Amniotic epithelial cell (primary cell): ENCODE results near the gene NDUFS8.
A peak's percentile ranks its signal among the peaks of the same experiment; 100 is the strongest.

Experiments used
- DNase-seq: peaks from one replicate; pipeline ENCODE4 v3.0.0-alpha.2; 2010; ENCODE audit warnings: low read depth

Gene NDUFS8

DNA sequence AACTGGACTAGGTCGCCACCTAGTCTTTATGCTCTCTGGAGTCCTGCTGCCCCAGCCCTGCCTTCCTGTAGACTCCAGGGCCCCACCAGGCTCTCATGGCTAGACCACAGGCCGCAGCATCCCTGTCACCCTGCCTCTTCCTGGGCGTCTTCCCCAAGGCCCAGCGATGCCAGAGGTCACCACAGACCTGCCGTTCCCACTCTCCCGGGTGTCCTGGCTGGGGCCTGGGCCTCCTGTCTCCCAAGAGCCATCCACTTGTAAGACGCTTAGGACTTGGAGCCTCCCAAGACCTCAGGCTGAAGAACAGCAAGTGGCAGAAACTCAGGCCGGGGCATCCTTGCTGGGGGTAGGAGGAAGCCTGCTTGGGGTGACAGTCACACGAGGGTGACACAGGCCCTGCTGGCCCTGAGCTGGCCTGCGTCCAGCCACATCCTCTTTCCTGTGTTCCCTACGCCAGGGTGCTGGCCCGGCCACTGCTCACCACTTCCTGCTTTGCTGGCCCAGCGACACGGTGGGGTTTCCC, 6.3 kb downstream of the NDUFS8 start:
- DNase-seq, result no peak

DNA sequence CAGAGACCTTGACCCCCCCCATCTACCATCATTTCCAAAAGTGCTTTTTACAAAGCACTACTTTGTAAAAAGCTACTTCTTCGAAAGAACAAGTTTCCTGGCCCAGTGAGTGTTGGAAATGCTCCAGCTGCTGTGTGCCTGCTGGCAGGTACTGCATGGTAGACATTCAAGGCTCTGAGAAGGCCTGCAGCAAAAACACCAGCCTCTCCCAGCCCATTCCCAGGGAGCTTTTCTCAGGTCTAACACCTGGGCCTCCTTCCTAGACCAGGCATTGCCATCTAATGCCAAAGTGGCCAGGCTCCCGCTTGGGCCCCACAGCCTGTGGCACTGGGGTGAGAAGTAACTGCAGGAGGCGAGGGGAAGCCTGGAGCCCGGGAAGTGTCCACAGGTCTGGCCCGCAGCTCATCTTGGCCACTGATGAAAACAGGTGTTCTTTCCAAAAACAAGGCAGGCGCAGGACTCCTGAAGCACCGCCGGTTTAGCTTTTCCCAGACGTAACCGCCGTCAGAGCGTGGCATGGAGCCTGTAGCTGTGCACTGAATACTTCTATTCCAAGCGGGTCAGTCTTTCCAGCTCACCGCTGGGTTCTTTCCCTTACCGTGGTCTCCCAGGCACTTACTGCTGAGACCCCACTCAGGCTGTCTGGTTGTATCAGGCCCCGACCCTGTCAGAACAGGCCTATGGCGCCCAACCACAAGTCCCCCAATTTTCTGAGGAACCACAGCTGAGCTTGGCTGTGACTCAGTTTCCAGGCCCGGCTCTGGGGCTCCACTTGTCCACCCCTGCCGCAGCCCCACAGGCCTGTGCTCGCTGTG, 7.1 kb downstream of the NDUFS8 start:
- DNase-seq, result no peak

DNA sequence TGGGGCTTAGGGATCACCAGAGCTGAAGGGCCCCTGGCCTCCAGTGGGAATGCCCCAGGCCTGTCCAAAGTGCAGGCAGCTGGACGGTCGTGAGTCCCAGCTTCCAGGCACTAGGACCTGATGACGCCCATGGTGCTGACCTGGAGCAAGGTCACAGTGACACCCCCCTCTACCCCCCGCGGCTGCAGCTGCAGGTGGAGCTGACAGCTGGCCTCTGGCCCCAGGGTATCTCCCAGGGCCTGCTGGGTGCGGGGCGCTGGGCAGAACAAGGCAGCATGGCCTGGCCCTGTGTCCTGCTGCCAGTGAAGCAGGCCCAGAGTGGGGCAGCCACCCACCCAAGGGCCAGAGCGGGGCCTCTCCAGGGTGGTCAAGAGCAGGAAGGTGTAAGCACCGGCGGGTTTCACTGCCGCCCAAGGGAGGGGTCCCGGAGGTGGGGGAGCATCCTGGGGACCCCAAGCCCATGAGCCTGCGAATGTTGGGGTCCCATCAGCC, 7.8 kb downstream of the NDUFS8 start:
- no peak for DNase-seq

DNA sequence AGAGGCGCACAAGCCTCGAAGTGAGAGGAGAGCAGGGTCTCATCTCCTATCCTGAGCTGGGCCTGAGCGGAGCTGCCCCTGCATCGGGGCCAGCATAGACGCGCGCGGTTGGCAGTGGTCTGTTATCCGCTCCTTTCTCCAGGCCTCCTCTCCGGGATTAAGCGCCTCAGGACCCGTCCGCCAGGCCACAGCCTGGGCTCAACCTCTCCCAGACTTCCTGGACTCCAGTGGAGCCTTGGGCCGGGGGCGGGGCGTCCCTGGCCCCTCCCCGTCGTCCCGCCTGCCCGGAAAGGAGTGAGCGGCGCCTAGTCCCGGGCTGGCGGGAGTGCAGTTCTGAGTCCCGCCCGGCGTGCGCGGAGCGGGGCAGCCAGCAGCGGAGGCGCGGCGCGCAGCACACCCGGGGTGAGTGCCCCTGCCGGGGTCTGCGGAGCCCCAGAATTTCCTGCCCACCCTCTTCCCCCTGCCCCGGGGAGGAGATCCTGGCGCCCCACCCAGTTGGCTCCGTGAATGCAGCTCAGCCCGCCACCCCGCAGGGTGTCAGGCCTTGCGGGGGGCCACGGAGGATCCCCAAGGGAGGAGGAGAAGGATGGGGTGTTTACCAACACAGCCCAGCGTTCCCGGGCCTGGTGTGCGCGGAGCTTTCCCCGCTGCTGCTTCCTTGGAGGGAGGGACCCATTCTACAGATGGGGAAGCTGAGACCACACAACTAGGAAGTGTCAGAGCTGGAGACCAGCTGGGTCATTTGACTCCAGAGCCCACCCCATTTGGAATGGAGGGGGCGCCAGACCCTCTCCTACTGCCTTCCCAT, 8.4 kb downstream of the NDUFS8 start, which contains the start of gene TCIRG1:
TCIRG1 (plus strand) TSS at position 308 of the 808 bp plus-strand sequence. CDS start 2,247 bp downstream, outside the sequence.
- DNase-seq, result peak; percentile 77

DNA sequence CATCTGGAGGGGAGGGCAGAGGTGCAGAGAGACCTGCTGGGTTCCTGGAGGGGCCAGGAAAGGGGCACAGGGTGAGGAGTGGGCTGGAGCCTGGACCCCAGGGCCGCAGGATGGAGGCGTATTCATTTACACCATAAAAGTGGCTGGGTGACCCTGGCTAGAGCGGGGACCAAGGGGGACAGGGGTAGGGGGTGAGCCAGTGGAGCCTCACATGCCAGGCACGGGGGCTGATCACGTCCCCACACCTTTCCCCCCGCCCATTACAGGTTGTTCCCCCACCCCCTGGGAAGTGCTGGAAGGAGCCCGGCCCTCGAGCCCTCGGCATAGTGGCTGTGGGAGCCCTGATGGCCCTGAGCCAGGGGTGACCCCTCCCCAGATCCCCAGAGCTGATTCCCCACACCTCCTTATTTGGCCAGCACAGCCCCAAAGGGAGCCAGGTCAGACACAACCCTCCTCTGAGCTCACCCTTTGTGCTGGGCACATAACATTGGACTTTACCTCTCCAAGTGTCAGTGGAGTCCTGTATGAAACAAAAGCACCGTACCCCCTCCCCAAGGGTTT, 9.1 kb downstream of the NDUFS8 start:
- DNase-seq, result no peak

DNA sequence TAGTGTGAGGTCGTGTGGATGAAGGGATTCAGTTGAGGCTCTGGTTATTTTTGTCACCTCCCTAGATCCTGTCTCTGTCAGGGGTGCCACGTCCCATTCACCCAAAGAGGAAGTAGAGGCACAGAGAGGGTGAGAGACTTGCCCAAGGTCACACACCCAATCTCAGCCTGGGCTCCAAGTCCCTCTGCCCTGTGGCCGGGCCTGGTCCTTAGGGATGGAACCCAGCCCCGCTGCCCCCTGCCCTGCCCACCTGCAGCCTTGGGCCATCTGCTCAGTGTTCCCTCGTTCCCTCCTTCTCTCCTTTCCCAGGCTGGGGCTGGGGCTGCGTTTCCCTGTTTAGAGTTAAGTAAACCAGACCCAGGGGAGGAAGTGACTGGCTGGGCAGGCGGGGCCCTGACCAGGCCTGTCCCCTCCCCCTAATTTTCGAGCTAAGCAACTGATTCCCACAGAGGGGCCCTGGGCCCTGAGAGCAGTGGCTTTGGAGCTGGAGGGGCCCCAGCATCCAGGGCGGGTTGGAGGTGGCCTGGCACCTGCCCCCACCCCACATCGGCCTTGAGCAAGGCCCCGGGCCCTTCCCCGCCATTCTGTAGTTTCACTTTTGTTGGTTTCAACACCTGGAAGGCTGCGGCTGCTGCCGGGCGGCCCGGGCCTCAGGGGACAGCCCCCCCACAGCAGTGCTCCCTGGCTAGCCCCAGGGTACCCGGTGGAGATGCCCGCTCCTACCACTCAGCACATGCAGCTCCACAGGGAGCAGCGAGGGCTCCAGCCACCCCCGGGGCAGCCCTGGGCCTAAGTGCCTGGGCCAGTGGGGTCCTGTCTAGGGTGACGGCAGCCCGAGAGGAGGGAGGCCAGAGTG, 9.8 kb downstream of the NDUFS8 start:
- peak; percentile 79 for DNase-seq

DNA sequence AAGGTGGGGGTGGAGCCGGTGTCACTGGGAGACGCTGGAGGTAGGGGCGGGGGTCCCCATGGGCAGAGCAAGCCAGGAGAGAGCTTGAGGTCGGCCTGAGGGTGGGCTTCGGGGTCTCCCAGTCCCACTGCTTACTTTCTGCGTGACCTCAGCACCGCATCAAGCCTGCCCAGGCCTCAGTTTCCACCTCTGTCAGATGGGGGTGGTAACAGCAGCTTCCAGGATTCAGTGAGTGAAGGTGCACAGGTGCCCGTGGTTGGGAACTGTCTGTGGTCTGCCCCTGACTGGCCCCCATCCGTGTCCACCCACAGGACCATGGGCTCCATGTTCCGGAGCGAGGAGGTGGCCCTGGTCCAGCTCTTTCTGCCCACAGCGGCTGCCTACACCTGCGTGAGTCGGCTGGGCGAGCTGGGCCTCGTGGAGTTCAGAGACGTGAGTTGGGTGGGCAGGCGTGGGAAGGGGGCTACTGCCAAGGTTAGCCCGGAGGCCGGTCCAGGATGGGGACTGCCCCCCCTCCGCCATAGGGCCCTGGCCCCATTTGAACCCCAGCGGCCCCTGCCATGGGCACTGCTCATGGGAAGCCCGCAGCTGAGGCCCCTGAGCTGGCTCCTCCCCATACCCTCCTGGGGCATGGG, 10.6 kb downstream of the NDUFS8 start:
- DNase-seq, result no peak

DNA sequence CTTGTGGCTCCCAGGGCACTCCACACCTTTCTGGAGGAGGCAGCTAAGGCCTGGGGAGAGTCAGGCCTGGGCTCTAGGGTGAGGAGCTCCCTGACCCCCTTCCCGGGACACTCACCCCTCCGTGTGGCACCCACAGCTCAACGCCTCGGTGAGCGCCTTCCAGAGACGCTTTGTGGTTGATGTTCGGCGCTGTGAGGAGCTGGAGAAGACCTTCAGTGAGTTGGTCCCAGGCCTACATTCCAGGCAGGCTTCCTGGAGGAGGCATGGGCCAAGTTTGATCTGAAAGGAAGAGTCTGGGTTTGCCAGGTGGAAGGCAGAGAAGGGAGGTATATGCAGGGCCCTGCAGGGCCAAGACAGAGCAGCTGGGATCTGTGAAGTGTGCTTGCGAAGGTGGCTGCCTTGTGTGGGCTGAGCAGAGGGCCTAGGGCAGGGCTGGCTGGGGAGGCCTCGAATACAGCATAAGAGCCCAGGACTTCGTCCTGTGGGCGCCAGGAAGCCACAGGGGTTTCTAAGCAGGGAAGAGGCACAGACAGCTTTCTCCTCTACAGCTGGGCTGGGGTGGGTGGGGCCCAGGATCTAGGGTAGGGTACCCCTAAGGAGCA, 11.2 kb downstream of the NDUFS8 start:
- DNase-seq, result no peak

DNA sequence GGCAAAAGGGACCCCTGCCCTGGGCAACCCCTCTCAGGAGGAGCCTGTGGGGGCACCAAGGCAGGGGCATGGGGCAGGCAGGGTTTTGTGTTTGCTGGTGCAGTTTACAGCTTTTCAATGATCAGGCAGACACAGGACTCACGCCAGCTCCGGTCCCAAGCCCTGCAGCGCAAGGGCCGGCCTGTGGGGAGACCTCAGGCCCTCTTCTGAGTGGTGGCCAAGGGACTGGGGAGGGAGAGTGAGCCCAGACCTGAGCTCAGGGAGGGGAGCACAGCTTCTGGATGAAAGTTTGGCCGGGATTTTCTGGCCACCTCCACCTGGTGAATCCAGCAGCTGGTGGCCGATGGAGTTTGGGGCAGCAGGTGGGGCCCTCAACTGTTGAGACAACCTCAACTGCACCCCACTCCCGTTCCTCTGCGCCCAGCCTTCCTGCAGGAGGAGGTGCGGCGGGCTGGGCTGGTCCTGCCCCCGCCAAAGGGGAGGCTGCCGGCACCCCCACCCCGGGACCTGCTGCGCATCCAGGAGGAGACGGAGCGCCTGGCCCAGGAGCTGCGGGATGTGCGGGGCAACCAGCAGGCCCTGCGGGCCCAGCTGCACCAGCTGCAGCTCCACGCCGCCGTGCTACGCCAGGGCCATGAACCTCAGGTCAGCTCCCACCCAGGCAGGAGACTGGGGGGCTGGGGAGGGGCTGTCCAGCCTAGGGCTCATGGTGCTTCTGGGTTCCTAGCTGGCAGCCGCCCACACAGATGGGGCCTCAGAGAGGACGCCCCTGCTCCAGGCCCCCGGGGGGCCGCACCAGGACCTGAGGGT, 11.9 kb downstream of the NDUFS8 start:
- DNase-seq, result no peak

DNA sequence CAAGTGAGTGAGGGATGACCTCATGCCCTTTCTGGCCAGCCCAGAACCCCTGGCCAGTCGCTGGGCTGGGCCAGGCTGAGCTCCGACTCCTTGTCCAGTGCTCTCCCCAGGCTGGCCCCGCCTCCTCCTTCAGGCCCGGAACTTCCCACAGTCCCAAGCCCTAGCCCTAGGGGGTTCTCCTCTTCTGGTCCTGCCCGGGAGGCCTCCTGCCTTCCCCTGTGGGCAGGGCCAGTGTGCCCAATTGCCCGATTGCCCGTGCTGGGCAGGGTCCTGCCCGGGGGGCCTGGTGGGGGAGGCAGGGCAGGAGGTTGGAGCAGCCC, 12.5 kb downstream of the NDUFS8 start:
- DNase-seq, result no peak

DNA sequence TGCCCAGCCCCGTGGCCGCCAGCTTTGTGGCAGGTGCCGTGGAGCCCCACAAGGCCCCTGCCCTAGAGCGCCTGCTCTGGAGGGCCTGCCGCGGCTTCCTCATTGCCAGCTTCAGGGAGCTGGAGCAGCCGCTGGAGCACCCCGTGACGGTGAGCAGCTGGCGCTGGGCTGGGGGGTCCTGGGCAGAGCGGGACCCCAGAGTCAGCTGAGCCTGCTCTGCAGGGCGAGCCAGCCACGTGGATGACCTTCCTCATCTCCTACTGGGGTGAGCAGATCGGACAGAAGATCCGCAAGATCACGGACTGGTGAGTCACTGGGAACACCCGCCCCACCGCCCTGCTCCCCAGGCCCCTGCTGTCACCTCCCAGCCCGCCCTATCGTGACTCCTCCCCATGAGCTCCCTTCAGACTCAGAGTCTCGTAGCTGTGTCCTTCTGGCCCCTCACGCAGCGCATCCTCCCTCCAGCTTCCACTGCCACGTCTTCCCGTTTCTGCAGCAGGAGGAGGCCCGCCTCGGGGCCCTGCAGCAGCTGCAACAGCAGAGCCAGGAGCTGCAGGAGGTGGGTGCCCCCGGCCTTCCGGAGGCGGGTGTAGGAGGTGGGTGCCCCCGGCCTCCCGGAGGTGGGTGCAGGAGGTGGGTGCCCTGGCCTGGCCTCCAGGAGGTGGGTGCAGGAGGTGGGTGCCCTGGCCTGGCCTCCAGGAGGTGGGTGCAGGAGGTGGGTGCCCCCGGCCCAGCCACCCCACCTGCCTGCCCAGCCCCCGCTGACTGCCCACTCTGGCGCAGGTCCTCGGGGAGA, 13.1 kb downstream of the NDUFS8 start:
- peak; percentile 86 for DNase-seq

DNA sequence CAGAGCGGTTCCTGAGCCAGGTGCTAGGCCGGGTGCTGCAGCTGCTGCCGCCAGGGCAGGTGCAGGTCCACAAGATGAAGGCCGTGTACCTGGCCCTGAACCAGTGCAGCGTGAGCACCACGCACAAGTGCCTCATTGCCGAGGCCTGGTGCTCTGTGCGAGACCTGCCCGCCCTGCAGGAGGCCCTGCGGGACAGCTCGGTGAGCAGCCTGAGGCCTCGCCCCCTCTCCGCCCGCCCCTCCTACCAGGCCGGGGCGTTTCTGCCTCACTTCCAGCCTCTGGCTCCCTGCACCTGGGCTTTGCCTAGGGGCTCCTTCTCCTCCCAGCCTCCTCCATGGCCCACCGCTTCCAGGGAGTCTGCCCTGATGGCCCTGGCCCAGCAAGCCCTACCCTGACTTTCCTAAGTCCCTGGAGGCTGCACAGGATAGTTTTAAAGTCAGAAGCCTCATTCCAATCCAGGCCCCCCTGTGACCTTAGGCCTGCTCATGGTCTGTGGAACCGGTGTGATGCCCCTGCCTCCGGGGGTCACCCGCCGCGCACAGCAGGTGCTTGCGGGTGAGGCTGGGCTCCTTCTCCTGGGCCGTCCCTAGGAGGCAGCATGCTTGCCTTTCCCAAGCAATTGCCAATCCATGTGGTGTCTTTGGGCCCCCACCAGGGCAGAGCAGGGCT, 13.8 kb downstream of the NDUFS8 start:
- DNase-seq, result no peak

DNA sequence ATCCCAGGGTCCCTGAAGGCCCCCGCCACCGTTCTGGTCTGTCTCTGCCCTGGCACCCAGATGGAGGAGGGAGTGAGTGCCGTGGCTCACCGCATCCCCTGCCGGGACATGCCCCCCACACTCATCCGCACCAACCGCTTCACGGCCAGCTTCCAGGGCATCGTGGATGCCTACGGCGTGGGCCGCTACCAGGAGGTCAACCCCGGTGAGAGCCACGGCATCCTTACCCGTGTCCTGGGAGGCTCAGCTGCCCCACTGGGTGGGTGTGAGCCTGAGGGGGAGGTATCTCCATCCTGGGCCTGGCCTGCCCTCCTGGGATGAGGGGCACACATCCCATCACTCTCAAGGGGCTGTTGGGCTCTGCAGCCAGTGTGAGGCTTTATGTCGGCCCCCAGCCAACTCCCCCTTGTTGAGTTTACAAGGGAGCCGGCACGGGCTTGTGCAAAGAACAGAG, 14.4 kb downstream of the NDUFS8 start:
- DNase-seq, result no peak

DNA sequence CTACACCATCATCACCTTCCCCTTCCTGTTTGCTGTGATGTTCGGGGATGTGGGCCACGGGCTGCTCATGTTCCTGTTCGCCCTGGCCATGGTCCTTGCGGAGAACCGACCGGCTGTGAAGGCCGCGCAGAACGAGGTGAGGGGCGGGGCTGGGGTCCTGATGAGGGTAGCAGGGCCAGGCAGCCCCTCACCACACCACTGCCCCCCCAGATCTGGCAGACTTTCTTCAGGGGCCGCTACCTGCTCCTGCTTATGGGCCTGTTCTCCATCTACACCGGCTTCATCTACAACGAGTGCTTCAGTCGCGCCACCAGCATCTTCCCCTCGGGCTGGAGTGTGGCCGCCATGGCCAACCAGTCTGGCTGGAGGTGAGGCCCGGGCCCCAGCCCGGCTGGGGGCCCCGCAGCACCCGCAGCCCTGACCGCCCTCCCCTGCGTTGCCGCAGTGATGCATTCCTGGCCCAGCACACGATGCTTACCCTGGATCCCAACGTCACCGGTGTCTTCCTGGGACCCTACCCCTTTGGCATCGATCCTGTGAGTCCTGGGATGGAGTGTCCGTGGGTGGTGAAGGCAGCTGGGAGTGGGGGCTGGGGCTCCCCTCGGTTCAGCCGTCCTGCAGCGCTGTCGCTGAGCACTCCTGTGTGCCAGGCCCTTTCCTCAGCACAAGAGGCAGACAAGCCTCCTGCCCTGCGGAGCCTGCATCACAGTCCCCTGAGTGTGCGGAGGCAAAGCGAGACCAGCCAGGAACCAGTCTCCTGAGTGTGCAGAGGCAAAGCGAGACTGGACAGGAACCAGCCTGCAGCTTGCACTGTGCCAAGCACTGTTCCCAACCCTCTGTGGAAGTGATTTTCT, 17.2 kb downstream of the NDUFS8 start:
- no peak for DNase-seq

DNA sequence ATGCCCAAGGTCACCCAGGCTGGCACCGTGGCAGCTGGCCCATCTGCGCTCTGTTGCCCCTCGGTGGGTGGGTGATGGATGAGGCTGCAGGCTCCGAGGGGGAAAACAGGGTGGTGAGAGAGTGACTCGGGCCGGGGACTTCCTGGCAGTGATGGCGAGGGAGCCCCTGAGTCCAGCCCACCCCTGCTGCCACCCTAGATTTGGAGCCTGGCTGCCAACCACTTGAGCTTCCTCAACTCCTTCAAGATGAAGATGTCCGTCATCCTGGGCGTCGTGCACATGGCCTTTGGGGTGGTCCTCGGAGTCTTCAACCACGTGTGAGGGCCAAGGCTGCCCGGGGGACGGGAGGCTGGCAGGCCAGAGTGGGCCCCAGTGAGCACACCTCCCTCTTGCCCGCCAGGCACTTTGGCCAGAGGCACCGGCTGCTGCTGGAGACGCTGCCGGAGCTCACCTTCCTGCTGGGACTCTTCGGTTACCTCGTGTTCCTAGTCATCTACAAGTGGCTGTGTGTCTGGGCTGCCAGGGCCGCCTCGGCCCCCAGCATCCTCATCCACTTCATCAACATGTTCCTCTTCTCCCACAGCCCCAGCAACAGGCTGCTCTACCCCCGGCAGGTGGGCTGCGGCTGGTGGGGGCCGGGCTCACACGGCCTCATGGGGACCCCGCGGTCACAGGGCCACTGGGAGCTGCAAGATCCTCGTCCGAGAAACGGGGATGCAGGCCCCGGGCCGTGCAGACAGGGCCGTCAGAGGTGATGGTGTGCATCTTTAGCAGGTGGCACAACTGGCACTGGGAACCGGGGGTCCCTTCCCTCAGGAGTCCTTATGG, 18.4 kb downstream of the NDUFS8 start:
- no peak for DNase-seq
